Panc1 (cell line): ENCODE data around the gene CST6.

Experiments used
- POLR2AphosphoS5 ChIP-seq: IDR thresholded peaks from 2 replicates; pipeline ENCODE4 v1.6.1; 2012; ENCODE audit warnings: mild to moderate bottlenecking, low read depth, low read length, moderate library complexity
- SIN3A ChIP-seq: IDR thresholded peaks from 2 replicates; pipeline ENCODE4 v1.6.1; 2012; ENCODE audit warnings: low read depth, mild to moderate bottlenecking, low read length, moderate library complexity, borderline replicate concordance; ENCODE audit not compliant: insufficient read depth

GRCh38 chr11:65973439-65974110 is 38.2 kb upstream of the CST6 start:
- TF ChIP-seq SIN3A (no peak), POLR2AphosphoS5 (no peak)
